GM12801 (cell line): ENCODE results near the gene CDKAL1.

Source experiments
- TF ChIP-seq, protein P1 (sequence below): IDR thresholded peaks from one replicate; pipeline ENCODE4 v1.5.1; 2011; ENCODE audit warnings: control low read depth; ENCODE audit not compliant: insufficient read length; ENCODE audit errors: extremely low read depth

The CDKAL1 gene

DNA sequence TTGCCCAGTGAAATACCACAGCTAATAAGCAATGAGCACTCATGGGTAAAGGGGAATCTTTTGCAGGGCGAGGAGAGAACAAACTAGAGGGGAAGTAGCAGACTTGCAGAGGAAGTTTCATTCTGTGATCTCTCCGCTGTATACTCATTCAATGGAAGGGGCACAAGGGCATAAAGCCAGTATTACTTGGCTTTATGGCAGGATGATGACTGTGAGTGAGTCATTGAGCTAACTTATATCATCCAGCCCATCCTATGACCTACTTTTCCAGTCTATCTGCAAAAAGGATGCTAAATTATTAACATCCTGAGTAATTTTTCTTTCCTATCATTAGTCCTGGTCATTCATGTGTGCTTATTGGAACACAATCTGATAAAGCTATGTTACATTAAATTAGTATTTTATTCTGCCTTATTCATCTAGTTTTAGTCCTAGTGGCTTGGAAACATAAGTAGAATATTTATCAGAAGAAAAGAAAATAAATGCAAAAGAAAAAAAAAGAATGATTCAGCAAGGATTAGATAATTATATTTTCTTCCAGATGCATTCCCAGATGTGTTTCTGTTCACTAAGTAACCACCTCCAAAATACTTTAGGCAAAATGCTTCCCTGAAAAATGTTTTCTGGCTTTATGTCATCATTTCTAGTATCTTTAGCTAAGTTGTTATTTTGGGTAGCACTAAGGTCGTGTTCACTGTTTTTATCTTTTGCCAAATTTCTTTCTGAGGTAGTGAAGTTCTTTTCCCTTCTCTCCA is 471.7 kb downstream of the CDKAL1 start:
- TF ChIP-seq, protein P1, sequence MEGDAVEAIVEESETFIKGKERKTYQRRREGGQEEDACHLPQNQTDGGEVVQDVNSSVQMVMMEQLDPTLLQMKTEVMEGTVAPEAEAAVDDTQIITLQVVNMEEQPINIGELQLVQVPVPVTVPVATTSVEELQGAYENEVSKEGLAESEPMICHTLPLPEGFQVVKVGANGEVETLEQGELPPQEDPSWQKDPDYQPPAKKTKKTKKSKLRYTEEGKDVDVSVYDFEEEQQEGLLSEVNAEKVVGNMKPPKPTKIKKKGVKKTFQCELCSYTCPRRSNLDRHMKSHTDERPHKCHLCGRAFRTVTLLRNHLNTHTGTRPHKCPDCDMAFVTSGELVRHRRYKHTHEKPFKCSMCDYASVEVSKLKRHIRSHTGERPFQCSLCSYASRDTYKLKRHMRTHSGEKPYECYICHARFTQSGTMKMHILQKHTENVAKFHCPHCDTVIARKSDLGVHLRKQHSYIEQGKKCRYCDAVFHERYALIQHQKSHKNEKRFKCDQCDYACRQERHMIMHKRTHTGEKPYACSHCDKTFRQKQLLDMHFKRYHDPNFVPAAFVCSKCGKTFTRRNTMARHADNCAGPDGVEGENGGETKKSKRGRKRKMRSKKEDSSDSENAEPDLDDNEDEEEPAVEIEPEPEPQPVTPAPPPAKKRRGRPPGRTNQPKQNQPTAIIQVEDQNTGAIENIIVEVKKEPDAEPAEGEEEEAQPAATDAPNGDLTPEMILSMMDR = no peak

DNA sequence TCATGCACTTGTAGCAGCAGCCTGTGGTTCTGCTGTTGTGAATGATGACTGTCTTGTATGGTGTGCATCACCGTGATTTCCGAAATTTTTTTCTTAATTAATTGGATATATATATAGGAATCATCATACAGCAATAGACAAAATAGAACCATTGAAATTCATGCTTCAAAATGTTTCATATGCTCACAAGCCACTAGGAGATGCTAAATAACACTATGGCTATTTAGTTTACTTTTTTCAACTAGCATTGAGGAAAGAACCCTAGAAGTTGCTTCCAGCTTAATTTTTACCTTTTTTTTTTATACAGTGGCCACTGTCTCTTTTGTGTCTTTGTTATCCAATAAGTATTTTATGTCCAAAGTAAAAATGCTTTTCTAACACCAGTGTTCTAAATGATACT is 485.4 kb downstream of the CDKAL1 start:
- TF ChIP-seq, protein P1 = no peak

- TF ChIP-seq, protein P1 = no peak
Measured at GRCh38 chr6:21022343-21023107, 488.3 kb downstream of the CDKAL1 start.

- TF ChIP-seq, protein P1 = no peak
Measured at GRCh38 chr6:21023210-21023609, 489.0 kb downstream of the CDKAL1 start.

- TF ChIP-seq, protein P1 = no peak
Measured at GRCh38 chr6:21024616-21025015, 490.4 kb downstream of the CDKAL1 start.

DNA sequence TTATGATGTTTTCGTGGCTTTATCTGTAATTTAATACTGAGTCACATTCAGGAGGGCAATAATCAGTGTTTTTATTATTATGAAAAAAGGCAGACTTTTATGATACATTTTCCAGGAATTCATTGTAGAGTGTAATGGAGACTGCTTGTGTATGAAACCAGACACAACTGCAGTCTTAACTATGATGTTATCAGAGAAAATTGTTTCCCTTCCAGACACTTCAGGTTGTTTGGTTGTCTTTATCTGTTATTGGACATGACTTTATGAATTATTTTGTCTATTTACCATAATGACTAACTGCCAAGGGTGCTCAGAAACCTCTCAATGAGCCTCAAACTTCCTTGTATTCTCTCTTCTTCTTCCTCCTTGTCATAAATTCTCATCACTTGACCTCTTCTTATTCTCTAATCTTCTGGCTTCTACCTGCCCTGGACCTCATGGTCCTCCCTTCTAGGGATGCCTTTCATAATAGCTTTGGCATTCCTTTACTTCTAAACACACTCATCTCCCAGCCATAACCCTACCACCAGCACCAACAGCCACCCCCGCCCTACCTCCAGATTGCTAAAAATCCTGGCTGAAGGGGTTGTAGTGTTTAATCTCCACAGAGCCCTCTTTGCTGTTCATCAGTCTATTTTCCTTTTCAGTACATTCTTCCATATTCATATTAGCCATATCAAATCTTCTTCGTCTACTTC is 492.5 kb downstream of the CDKAL1 start:
- TF ChIP-seq, protein P1 = no peak

DNA sequence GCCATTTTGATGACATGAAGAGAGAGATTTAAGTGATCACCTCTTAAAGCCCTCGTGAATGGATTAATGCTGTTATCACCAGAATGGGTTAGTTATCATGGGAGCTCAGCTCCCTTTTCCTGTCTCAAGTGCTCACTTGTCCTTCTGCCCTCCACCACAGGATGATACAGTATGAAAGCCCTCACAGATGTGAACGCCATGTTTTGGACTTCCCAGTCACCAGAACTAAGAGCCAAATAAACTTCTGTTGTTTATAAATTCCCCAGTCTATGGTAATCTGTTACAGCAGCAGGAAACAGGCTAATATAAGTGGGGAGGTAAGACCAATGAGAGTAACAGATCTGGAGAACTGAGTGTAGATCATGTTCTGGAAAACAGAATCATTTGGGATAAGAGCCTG is 493.2 kb downstream of the CDKAL1 start:
- TF ChIP-seq, protein P1 = no peak
